Esophagus muscularis mucosa (tissue), 3 donors: ENCODE data around the gene NDUFA11.
A peak's percentile ranks its signal among the peaks of the same experiment; 100 is the strongest.

ENCODE experiments used
- POLR2A ChIP-seq: fragments of 450-650 bp; IDR thresholded peaks from one replicate; pipeline ENCODE4 v1.6.1; 2017; ENCODE audit warnings: antibody characterized with exemption, moderate library complexity, mild to moderate bottlenecking, low read depth
- POLR2AphosphoS5 ChIP-seq, 2 donors: sonication (generic); formaldehyde crosslinking; IDR thresholded peaks; one replicate each; pipeline ENCODE4 v1.6.1; 2017; ENCODE audit warnings: antibody characterized with exemption in 2 of 2
- TF ChIP-seq, protein P1 (sequence below), 3 experiments: fragments of 200-600 bp in 2 of 3; fragments of 450-650 bp in 1 of 3; sonication (generic) in 2 of 3; IDR thresholded peaks; one replicate each; pipeline ENCODE4 v1.5.1; 2017 to 2019; ENCODE audit warnings: antibody characterized with exemption in 3 of 3, mild to moderate bottlenecking in 2 of 3, moderate library complexity in 1 of 3

DNA sequence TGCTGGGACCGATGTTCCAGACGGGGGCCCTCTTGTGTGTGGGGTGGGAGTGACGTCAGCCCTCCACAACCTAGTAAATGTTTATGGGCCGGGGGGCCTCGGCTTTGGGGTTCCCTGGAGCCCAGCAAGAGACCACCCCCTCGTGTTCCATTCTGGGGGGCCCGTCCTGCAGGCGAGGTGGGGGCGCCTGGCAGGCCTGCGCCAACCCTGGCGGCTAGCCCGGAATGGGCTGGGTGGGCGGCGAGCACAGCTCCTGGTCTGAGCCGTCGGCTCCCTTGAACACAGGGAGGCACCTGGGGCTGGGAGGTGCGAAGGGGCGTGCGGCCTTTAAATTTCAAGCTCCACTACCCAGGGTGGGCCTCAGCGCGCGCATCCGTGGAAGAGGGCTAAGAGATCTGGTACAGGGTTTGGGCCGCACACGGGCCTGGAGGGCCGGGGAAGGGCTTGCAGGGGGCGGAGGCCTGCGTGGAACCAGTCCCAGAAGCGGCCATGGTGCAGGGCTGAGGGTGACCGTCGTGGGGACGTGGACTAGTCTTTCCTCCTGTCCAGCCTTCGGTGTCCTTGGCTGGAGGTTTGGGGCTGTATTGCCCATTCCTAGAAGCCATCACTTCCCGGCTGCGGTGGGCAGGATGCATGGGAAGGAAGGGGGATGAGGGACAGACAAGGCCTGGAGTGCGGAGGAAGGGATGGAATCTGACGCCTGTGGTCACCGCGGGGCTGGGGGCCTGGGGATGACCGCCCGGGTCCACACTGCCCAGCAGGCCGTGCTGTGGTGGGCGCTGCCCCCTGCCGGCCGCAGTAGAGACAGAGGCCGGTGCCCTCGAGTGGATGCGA, 11.4 kb downstream of the NDUFA11 start:
- TF ChIP-seq, protein P1, sequence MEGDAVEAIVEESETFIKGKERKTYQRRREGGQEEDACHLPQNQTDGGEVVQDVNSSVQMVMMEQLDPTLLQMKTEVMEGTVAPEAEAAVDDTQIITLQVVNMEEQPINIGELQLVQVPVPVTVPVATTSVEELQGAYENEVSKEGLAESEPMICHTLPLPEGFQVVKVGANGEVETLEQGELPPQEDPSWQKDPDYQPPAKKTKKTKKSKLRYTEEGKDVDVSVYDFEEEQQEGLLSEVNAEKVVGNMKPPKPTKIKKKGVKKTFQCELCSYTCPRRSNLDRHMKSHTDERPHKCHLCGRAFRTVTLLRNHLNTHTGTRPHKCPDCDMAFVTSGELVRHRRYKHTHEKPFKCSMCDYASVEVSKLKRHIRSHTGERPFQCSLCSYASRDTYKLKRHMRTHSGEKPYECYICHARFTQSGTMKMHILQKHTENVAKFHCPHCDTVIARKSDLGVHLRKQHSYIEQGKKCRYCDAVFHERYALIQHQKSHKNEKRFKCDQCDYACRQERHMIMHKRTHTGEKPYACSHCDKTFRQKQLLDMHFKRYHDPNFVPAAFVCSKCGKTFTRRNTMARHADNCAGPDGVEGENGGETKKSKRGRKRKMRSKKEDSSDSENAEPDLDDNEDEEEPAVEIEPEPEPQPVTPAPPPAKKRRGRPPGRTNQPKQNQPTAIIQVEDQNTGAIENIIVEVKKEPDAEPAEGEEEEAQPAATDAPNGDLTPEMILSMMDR (IDR thresholded peaks at IDR 0.05): peak; percentile 79 to 87 (median 85)
- no peak for TF ChIP-seq POLR2A
- TF ChIP-seq POLR2AphosphoS5 (IDR thresholded peaks at IDR 0.05): peak; percentile 49 to 55
